GM23338 (cell line): Measurements from ENCODE around the gene GHDC. TPM values are rescaled to one million over a fixed set of nuclear protein-coding genes. Genes with fewer than 3 reads are reported as not detected.
"Not testable (repeated sequence)": the region's sequence is repeated elsewhere in the genome, so short reads cannot be mapped to it uniquely, and the experiment has no call there.

Source experiments
- ATAC-seq: fragments of 200-7000 bp; cut with Tn5 transposase; 3 replicates; pipeline ENCODE4 v1.9.1; 2020
- DNase-seq: peaks from one replicate; pipeline ENCODE4 v3.0.0-alpha.2; 2015; ENCODE audit warnings: low spot score
- H2AFZ ChIP-seq: fragments of 200-600 bp; sonication (generic); 2 replicates; pipeline ENCODE4 v1.8.0; 2016; ENCODE audit warnings: antibody characterized with exemption, mild to moderate bottlenecking, moderate library complexity
- H3F3A ChIP-seq: fragments of 200-600 bp; sonication (generic); replicated peaks from 2 replicates; pipeline ENCODE4 v1.8.0; 2017; ENCODE audit warnings: antibody characterized with exemption, mixed run types, low read depth
- H3K27ac ChIP-seq: fragments of 200-600 bp; sonication (generic); 2 replicates; pipeline ENCODE4 v1.6.1; 2016; ENCODE audit warnings: low read depth
- H3K27me3 ChIP-seq: fragments of 200-600 bp; sonication (generic); 2 replicates; pipeline ENCODE4 v1.8.0; 2016; ENCODE audit warnings: mild to moderate bottlenecking, mixed run types, moderate library complexity; ENCODE audit not compliant: insufficient read depth
- H3K36me3 ChIP-seq: fragments of 200-600 bp; sonication (generic); 2 replicates; pipeline ENCODE4 v1.8.0; 2016; ENCODE audit warnings: mild to moderate bottlenecking; ENCODE audit not compliant: insufficient read depth
- H3K4me1 ChIP-seq: fragments of 200-600 bp; sonication (generic); 2 replicates; pipeline ENCODE4 v1.8.0; 2016; ENCODE audit warnings: mild to moderate bottlenecking, moderate library complexity; ENCODE audit not compliant: insufficient read depth
- H3K4me2 ChIP-seq: fragments of 200-600 bp; sonication (generic); 2 replicates; pipeline ENCODE4 v1.7.1; 2017; ENCODE audit warnings: mixed run types
- H3K4me3 ChIP-seq: fragments of 200-600 bp; sonication (generic); 2 replicates; pipeline ENCODE4 v1.6.1; 2016; ENCODE audit warnings: mixed run types
- H3K79me2 ChIP-seq: fragments of 200-600 bp; sonication (generic); replicated peaks from 2 replicates; pipeline ENCODE4 v1.8.0; 2017; ENCODE audit warnings: mild to moderate bottlenecking; ENCODE audit not compliant: insufficient read depth
- H3K9me2 ChIP-seq: fragments of 200-600 bp; sonication (generic); 2 replicates; pipeline ENCODE4 v1.8.0; 2017; ENCODE audit not compliant: insufficient read depth
- H4K20me1 ChIP-seq: fragments of 200-600 bp; sonication (generic); replicated peaks from 2 replicates; pipeline ENCODE4 v1.8.0; 2017; ENCODE audit warnings: mild to moderate bottlenecking; ENCODE audit not compliant: insufficient read depth
- H3K27ac Mint-ChIP-seq: 2 replicates; pipeline ENCODE4 v1.8.0; 2020; ENCODE audit warnings: inconsistent platforms, mild to moderate bottlenecking, moderate library complexity, mixed read lengths
- H3K27me3 Mint-ChIP-seq: 3 replicates; pipeline ENCODE4 v1.8.0; 2022; ENCODE audit warnings: low read depth, mild to moderate bottlenecking, moderate library complexity, mixed read lengths, inconsistent platforms; ENCODE audit not compliant: insufficient read depth, poor library complexity
- H3K36me3 Mint-ChIP-seq: 3 replicates; pipeline ENCODE4 v1.8.0; 2021; ENCODE audit warnings: low read depth, mild to moderate bottlenecking, inconsistent platforms, moderate library complexity, mixed read lengths
- H3K4me1 Mint-ChIP-seq: 3 replicates; pipeline ENCODE4 v1.8.0; 2020; ENCODE audit warnings: mild to moderate bottlenecking, inconsistent platforms, mixed read lengths
- H3K4me3 Mint-ChIP-seq: 3 replicates; pipeline ENCODE4 v1.8.0; 2021; ENCODE audit warnings: moderate library complexity, mild to moderate bottlenecking, inconsistent platforms, mixed read lengths
- H3K9me3 Mint-ChIP-seq: 3 replicates; pipeline ENCODE4 v1.8.0; 2020; ENCODE audit warnings: moderate library complexity, mild to moderate bottlenecking, inconsistent platforms, mixed read lengths
- CTCF ChIP-seq, 2 experiments: fragments of 200-600 bp in 1 of 2; sonication (generic) in 1 of 2; conservative IDR thresholded peaks; 2 replicates each; pipeline versions ENCODE4 v1.5.1 to v1.6.1; 2016 to 2017; ENCODE audit warnings: antibody characterized with exemption in 2 of 2, low read depth in 2 of 2, mild to moderate bottlenecking in 2 of 2, moderate library complexity in 1 of 2
- ETS1 ChIP-seq: IDR thresholded peaks from 2 replicates; pipeline ENCODE4 v1.6.1; 2016; ENCODE audit warnings: antibody characterized with exemption
- EZH2 ChIP-seq: fragments of 200-600 bp; sonication (generic); IDR thresholded peaks from one replicate; pipeline ENCODE4 v1.8.0; 2017; ENCODE audit warnings: antibody characterized with exemption, mild to moderate bottlenecking, low read depth; ENCODE audit not compliant: unreplicated experiment
- JUNB ChIP-seq: IDR thresholded peaks from one replicate; pipeline ENCODE4 v1.6.1; 2016; ENCODE audit warnings: antibody characterized with exemption; ENCODE audit not compliant: unreplicated experiment
- POLR2AphosphoS5 ChIP-seq: IDR thresholded peaks from 2 replicates; pipeline ENCODE4 v1.6.1; 2016; ENCODE audit warnings: antibody characterized with exemption, low read depth
- STAT1 ChIP-seq: IDR thresholded peaks from one replicate; pipeline ENCODE4 v1.6.1; 2016; ENCODE audit warnings: antibody characterized with exemption; ENCODE audit not compliant: unreplicated experiment
- polyA plus RNA-seq: library from polyadenylated mRNA; unstranded; fragments of >200 nt; fragmentation: Nextera tagmentation; extraction: Ambion mirVana; gene quantifications from 2 replicates; pipeline ENCODE4 v1.2.1, GENCODE V29; 2016
- total RNA-seq: library from RNA; depleted of rRNA; stranded (reverse); fragments of >200 nt; shearing (Covaris generic); gene quantifications from 2 replicates; pipeline ENCODE4 v1.2.3, GENCODE V29; 2014

GHDC gene
- total and polyA plus RNA-seq, 2 experiments from 2014 or later: 4.0 to 13.8 TPM

- Histone ChIP-seq H3K27ac (no peak overlapping the region), H3K27me3 (no peaks in the 10 kb centered on the region), H2AFZ (no peak overlapping the region), H3K36me3 (no peaks in the 10 kb centered on the region), H3K4me1 (no peaks in the 10 kb centered on the region), H3K4me3 (no peak overlapping the region), H3F3A (no peaks in the 10 kb centered on the region), H3K79me2 (0 out of 2 replicates have a peak, but pooled peaks cover 3% of the 10 kb centered on the region), H3K9me2 (no peaks in the 10 kb centered on the region), H4K20me1 (no peaks in the 10 kb centered on the region), H3K4me2 (no peak overlapping the region)
- no peaks in the 10 kb centered on the region for H3K4me1 Mint-ChIP-seq
- no peak for TF ChIP-seq JUNB
- no peak for TF ChIP-seq EZH2
- TF ChIP-seq POLR2AphosphoS5: no peak
- TF ChIP-seq ETS1: no peak
- H3K27ac Mint-ChIP-seq: no peak overlapping the region
- DNase-seq (no peak), ATAC-seq (no peak)
- no peak overlapping the region for H3K4me3 Mint-ChIP-seq
- peaks cover 2% of the 10 kb centered on the region for H3K27me3 Mint-ChIP-seq
- H3K36me3 Mint-ChIP-seq: peaks cover 22% of the 10 kb centered on the region
- H3K9me3 Mint-ChIP-seq: no peaks in the 10 kb centered on the region
These were observed 30.4 kb upstream of the GHDC start for GRCh38 chr17:42224651-42225050.

GRCh38 chr17:42221886-42222745 is 27.8 kb upstream of the GHDC start:
- H3K4me1 ChIP-seq: no peaks in the 10 kb centered on the region
- Mint-ChIP-seq H3K9me3 (no peaks in the 10 kb centered on the region), H3K27ac (no peak overlapping the region), H3K36me3 (peaks cover 31% of the 10 kb centered on the region), H3K27me3 (peaks cover 6% of the 10 kb centered on the region), H3K4me3 (no peak overlapping the region), H3K4me1 (no peaks in the 10 kb centered on the region)
- no peak overlapping the region for H3K27ac ChIP-seq
- H3F3A ChIP-seq: no peaks in the 10 kb centered on the region; the same call in 1 of the 2 replicates
- no peaks in the 10 kb centered on the region for H3K9me2 ChIP-seq
- H3K4me2 ChIP-seq: no peak overlapping the region
- H3K4me3 ChIP-seq: no peak overlapping the region
- H3K27me3 ChIP-seq: no peaks in the 10 kb centered on the region
- ATAC-seq (peak; percentile 95), DNase-seq (peak; percentile 83)
- H2AFZ ChIP-seq: no peak overlapping the region
- no peaks in the 10 kb centered on the region for H3K79me2 ChIP-seq
- TF ChIP-seq STAT1 (no peak), CTCF (conservative IDR thresholded peaks at IDR 0.05; ENCODE audit: low read depth in 2 of 2) (peak; percentile 81 to 85)
- H3K36me3 ChIP-seq: no peaks in the 10 kb centered on the region
- H4K20me1 ChIP-seq: no peaks in the 10 kb centered on the region

- not testable (repeated sequence) for H3K27ac ChIP-seq, H3K27me3 Mint-ChIP-seq, H3K4me3 ChIP-seq, H4K20me1 ChIP-seq, H3K4me1 ChIP-seq, H3K79me2 ChIP-seq, H2AFZ ChIP-seq, H3F3A ChIP-seq, H3K27ac Mint-ChIP-seq, H3K4me1 Mint-ChIP-seq, H3K9me3 Mint-ChIP-seq, DNase-seq, H3K9me2 ChIP-seq, H3K27me3 ChIP-seq, H3K4me2 ChIP-seq, H3K4me3 Mint-ChIP-seq, H3K36me3 ChIP-seq
- peaks cover 44% of the 10 kb centered on the region for H3K36me3 Mint-ChIP-seq
- ATAC-seq: peak; percentile 48
These were observed 25.0 kb upstream of the GHDC start for GRCh38 chr17:42219280-42219679.
